ENCODE measurements around the gene EID3. TPM values are rescaled to one million over a fixed set of nuclear protein-coding genes. Genes with fewer than 3 reads are reported as not detected.
A peak's percentile ranks its signal among the peaks of the same experiment; 100 is the strongest.

Gene EID3
- total RNA-seq, 1 experiment from 2014 or later, result 3.0 TPM

DNA sequence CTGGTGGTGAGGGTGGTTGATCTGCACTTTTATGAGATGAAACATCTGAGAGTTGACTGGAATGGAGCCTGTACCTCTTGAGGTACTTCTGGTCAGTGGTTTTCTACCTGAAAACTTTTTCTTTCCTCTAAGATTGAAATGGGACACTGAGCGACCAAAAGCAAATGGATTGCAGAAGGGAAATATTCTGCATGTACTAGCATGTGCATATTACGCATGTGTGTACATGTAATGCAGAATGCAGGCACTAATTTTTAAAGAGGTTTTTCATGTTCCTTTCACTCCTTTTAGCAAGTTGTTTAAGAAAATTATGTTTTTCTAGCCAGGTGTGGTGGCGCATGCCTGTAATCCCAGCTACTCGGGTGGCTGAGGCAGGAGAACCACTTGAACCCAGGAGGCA lies 28.7 kb upstream of the EID3 start:
- Mint-ChIP-seq H3K27ac (ENCODE audit: low read depth, unreplicated experiment) (no peak overlapping the region), H3K4me3 (ENCODE audit: unreplicated experiment) (no peak overlapping the region), H3K36me3 (ENCODE audit: insufficient read depth, unreplicated experiment) (no peaks in the 10 kb centered on the region), H3K27me3 (ENCODE audit: insufficient read depth, unreplicated experiment) (no peaks in the 10 kb centered on the region), H3K9me3 (ENCODE audit: unreplicated experiment) (no peaks in the 10 kb centered on the region), H3K4me1 (ENCODE audit: insufficient read depth, unreplicated experiment) (peaks cover 24% of the 10 kb centered on the region)
- intact Hi-C loops (cut with micrococcal nuclease), result no loop called here
- no peak for DNase-seq (ENCODE audit: unreplicated experiment)
- POLR2A ChIA-PET, result interaction anchor here (0.6 to 5.4 kb wide), 5 partner anchors 10 to 56 kb away, joined by 3 to 51 read pairs (median 5); no protein-coding TSS in a partner anchor
- CTCF ChIA-PET, result interaction anchor here (0.6 to 3.0 kb wide), 5 partner anchors 8 to 109 kb away, joined by 3 to 10 read pairs (median 4); no protein-coding TSS in a partner anchor
- TF ChIP-seq, protein P1, sequence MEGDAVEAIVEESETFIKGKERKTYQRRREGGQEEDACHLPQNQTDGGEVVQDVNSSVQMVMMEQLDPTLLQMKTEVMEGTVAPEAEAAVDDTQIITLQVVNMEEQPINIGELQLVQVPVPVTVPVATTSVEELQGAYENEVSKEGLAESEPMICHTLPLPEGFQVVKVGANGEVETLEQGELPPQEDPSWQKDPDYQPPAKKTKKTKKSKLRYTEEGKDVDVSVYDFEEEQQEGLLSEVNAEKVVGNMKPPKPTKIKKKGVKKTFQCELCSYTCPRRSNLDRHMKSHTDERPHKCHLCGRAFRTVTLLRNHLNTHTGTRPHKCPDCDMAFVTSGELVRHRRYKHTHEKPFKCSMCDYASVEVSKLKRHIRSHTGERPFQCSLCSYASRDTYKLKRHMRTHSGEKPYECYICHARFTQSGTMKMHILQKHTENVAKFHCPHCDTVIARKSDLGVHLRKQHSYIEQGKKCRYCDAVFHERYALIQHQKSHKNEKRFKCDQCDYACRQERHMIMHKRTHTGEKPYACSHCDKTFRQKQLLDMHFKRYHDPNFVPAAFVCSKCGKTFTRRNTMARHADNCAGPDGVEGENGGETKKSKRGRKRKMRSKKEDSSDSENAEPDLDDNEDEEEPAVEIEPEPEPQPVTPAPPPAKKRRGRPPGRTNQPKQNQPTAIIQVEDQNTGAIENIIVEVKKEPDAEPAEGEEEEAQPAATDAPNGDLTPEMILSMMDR (IDR thresholded peaks at IDR 0.05; ENCODE audit: unreplicated experiment), result no peak
- BruUV-seq (replicated peaks), result no TSS peak

DNA sequence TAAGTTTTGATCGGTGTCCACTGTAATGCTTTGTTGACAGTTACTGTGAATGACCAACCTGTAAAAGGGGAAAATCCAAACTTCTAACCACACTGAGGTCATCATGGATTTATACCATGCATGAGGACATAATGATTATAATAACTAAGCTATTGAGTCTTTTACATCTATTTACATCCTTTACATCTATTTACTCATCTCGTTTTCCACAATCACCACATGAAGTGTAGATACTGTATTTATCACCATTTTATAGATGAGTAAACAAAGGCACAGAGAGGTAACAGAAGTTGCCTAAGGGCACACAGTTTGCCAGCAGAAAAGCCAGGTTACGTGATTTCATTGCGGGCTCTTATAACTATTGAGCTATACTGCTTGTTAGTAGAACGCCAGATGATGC lies 27.9 kb upstream of the EID3 start:
- ChIA-PET POLR2A (interaction anchor here (1.8 to 5.4 kb wide), 4 partner anchors 12 to 56 kb away, joined by 5 to 51 read pairs (median 12); no protein-coding TSS in a partner anchor), CTCF (interaction anchor here (0.6 to 3.0 kb wide), 8 partner anchors 8 to 439 kb away, joined by 3 to 10 read pairs (median 4); no protein-coding TSS in a partner anchor)
- H3K9me3 Mint-ChIP-seq (ENCODE audit: unreplicated experiment), result no peaks in the 10 kb centered on the region
- no peak overlapping the region for H3K27ac Mint-ChIP-seq (ENCODE audit: low read depth, unreplicated experiment)
- no peaks in the 10 kb centered on the region for H3K27me3 Mint-ChIP-seq (ENCODE audit: insufficient read depth, unreplicated experiment)
- H3K4me3 Mint-ChIP-seq (ENCODE audit: unreplicated experiment), result peak overlapping the region; percentile 27
- TF ChIP-seq, protein P1 (IDR thresholded peaks at IDR 0.05; ENCODE audit: unreplicated experiment), result no peak
- no peak for DNase-seq (ENCODE audit: unreplicated experiment)
- intact Hi-C loops (cut with micrococcal nuclease), result no loop called here
- H3K36me3 Mint-ChIP-seq (ENCODE audit: insufficient read depth, unreplicated experiment), result no peaks in the 10 kb centered on the region
- no TSS peak for BruUV-seq (replicated peaks)
- peaks cover 33% of the 10 kb centered on the region for H3K4me1 Mint-ChIP-seq (ENCODE audit: insufficient read depth, unreplicated experiment)

DNA sequence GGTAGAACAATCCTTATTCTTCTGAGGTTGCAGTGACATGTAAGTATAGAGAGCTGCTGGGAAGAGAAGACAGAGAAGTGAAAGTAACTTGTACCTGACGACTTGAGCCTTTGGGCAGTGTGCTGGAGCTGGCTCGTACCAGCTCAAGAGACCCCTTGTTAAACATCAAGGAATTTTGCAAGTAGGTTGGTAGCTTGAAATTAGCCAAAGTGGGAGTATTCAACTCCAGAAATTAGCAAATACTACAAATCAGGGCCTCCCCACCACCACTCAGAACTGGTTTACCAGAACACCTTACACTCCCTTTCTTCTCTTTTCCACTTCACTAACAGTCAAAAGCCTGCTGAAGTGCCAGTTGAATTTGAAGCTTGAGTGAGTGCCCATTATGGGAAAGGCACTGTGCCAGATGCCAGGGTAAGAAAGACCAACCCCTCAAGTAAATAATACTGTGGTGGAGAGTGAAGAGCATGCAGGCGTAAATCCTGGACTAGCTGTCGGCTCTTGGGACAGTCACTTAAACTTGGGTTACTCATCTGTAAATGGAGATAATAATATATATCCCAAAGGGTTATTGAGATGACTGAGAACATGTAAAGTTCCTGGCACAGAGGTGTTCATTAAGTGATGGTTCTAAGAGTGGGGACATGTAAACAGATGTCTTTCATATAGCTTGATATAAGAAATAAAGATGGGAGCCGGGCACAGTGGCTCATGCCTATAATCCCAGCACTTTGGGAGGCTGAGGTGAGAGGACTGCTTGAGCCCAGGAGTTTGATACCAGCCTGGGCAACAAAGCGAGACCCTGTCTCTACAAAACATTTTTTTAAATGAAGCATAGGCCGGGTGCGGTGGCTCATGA lies 27.0 kb upstream of the EID3 start:
- BruUV-seq (replicated peaks), result no TSS peak
- Mint-ChIP-seq H3K36me3 (ENCODE audit: insufficient read depth, unreplicated experiment) (no peaks in the 10 kb centered on the region), H3K4me3 (ENCODE audit: unreplicated experiment) (peak overlapping the region; percentile 27), H3K27ac (ENCODE audit: low read depth, unreplicated experiment) (peak overlapping the region; percentile 69), H3K4me1 (ENCODE audit: insufficient read depth, unreplicated experiment) (peaks cover 40% of the 10 kb centered on the region), H3K27me3 (ENCODE audit: insufficient read depth, unreplicated experiment) (no peaks in the 10 kb centered on the region), H3K9me3 (ENCODE audit: unreplicated experiment) (no peaks in the 10 kb centered on the region)
- no peak for DNase-seq (ENCODE audit: unreplicated experiment)
- intact Hi-C loops (cut with micrococcal nuclease), result no loop called here
- ChIA-PET POLR2A (interaction anchor here (0.8 to 5.4 kb wide), 7 partner anchors 11 to 57 kb away, joined by 3 to 51 read pairs (median 6); no protein-coding TSS in a partner anchor), CTCF (interaction anchor here (0.6 to 3.0 kb wide), 7 partner anchors 8 to 440 kb away, joined by 3 to 10 read pairs (median 4); no protein-coding TSS in a partner anchor)
- TF ChIP-seq, protein P1 (IDR thresholded peaks at IDR 0.05; ENCODE audit: unreplicated experiment), result no peak

DNA sequence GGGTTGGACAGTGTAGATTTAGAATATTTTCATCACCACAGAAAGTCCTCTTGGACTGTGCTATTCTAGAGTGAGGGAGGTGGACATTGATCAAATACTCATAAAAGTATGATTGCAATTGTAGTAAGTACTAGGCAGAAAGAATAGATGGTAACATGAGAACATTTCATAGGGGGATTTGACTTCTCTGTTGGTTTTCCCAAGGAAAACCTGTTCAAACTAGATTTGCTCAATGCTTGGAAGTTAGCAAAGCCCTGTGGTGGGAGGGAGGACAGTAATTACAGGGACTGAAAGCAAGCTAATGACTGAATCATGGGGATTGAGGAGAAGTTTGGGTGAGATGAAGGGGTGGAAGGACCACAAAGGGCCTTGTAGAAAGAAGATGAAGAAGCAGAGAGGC lies 24.4 kb upstream of the EID3 start:
- intact Hi-C loops (cut with micrococcal nuclease), result no loop called here
- no peaks in the 10 kb centered on the region for H3K9me3 Mint-ChIP-seq (ENCODE audit: unreplicated experiment)
- no peak for DNase-seq (ENCODE audit: unreplicated experiment)
- H3K27ac Mint-ChIP-seq (ENCODE audit: low read depth, unreplicated experiment), result peak overlapping the region; percentile 28
- TF ChIP-seq, protein P1 (IDR thresholded peaks at IDR 0.05; ENCODE audit: unreplicated experiment), result no peak
- peaks cover 33% of the 10 kb centered on the region for H3K4me1 Mint-ChIP-seq (ENCODE audit: insufficient read depth, unreplicated experiment)
- CTCF ChIA-PET, result interaction anchor here (1.2 kb wide), 1 partner anchor 10 kb away, joined by 3 read pairs; no protein-coding TSS in a partner anchor
- BruUV-seq (replicated peaks), result no TSS peak
- no peaks in the 10 kb centered on the region for H3K36me3 Mint-ChIP-seq (ENCODE audit: insufficient read depth, unreplicated experiment)
- H3K4me3 Mint-ChIP-seq (ENCODE audit: unreplicated experiment), result no peak overlapping the region
- no peaks in the 10 kb centered on the region for H3K27me3 Mint-ChIP-seq (ENCODE audit: insufficient read depth, unreplicated experiment)
- POLR2A ChIA-PET, result interaction anchor here (1.1 to 3.6 kb wide), 3 partner anchors 10 to 59 kb away, joined by 8 to 37 read pairs (median 18); no protein-coding TSS in a partner anchor
